IMR-90 (cell line): ENCODE results near the gene KCNJ6. TPM values are rescaled to one million over a fixed set of nuclear protein-coding genes. Genes with fewer than 3 reads are reported as not detected.

Experiments used
- ATAC-seq: fragments of 200-7000 bp; cut with Tn5 transposase; 2 replicates; pipeline ENCODE4 v1.9.1; 2020; ENCODE audit warnings: low read depth, mild to moderate bottlenecking, moderate library complexity
- BruUV-seq: library from RNA; stranded (reverse); fragments of 400-500 nt; replicated peaks from 2 replicates; lab custom pipeline; 2021; lab: Mats Ljungman, UMichigan
- CTCF ChIA-PET: fragments of 300-600 bp; formaldehyde crosslinking; extraction: SDS; loops from one replicate; lab custom pipeline; 2021; ENCODE audit warnings: antibody characterized with exemption; lab: Yijun Ruan, JAX
- POLR2A ChIA-PET: fragments of 300-600 bp; sonication (Branson Sonifier 250); formaldehyde crosslinking; loops from one replicate; lab custom pipeline; 2022; ENCODE audit warnings: antibody characterized with exemption; ENCODE audit not compliant: unreplicated experiment; lab: Charles Lee
- DNase-seq: peaks from one replicate; pipeline ENCODE4 v3.0.0; 2013
- H2AFZ ChIP-seq: replicated peaks from 2 replicates; pipeline ENCODE3; 2013; ENCODE audit warnings: low read length, mild to moderate bottlenecking; ENCODE audit not compliant: poor library complexity
- H2AK5ac ChIP-seq: 2 replicates; pipeline ENCODE4 v1.6.1; 2013; ENCODE audit warnings: low read depth, low read length, inconsistent platforms
- H2AK9ac ChIP-seq: replicated peaks from 2 replicates; pipeline ENCODE3; 2013; ENCODE audit warnings: mild to moderate bottlenecking, low read depth, low read length, moderate library complexity; ENCODE audit not compliant: poor library complexity
- H2BK120ac ChIP-seq: 2 replicates; pipeline ENCODE4 v1.6.1; 2013; ENCODE audit warnings: low read depth, low read length, inconsistent platforms
- H2BK15ac ChIP-seq: 3 replicates; pipeline ENCODE4 v1.6.1; 2013; ENCODE audit warnings: low read depth, low read length, inconsistent platforms
- H2BK20ac ChIP-seq: 2 replicates; pipeline ENCODE4 v1.6.1; 2013; ENCODE audit warnings: low read depth, mild to moderate bottlenecking, inconsistent platforms, low read length, moderate library complexity
- H2BK5ac ChIP-seq: 2 replicates; pipeline ENCODE4 v1.6.1; 2013; ENCODE audit warnings: mild to moderate bottlenecking, low read depth, low read length, inconsistent platforms; ENCODE audit not compliant: poor library complexity, severe bottlenecking
- H3K14ac ChIP-seq: replicated peaks from 2 replicates; pipeline ENCODE4 v1.6.1; 2013; ENCODE audit warnings: low read depth, low read length, inconsistent platforms
- H3K18ac ChIP-seq: 2 replicates; pipeline ENCODE4 v1.6.1; 2013; ENCODE audit warnings: low read depth, low read length, control low read depth
- H3K23ac ChIP-seq: 2 replicates; pipeline ENCODE4 v1.6.1; 2013; ENCODE audit warnings: low read depth, low read length, inconsistent platforms
- H3K27ac ChIP-seq: 2 replicates; pipeline ENCODE4 v1.5.1; 2013; ENCODE audit warnings: mild to moderate bottlenecking, control low read depth, low read length; ENCODE audit not compliant: insufficient read depth
- H3K27me3 ChIP-seq: 2 replicates; pipeline ENCODE4 v1.6.1; 2013; ENCODE audit warnings: low read length; ENCODE audit not compliant: control insufficient read depth, insufficient read depth
- H3K36me3 ChIP-seq: 2 replicates; pipeline ENCODE4 v1.6.1; 2013; ENCODE audit warnings: low read length, mixed read lengths; ENCODE audit not compliant: control insufficient read depth, insufficient read depth
- H3K4ac ChIP-seq: 2 replicates; pipeline ENCODE4 v1.6.1; 2013; ENCODE audit warnings: low read depth, low read length, inconsistent platforms
- H3K4me1 ChIP-seq: 2 replicates; pipeline ENCODE4 v1.6.1; 2013; ENCODE audit warnings: low read length, mixed read lengths; ENCODE audit not compliant: control insufficient read depth, insufficient read depth
- H3K4me2 ChIP-seq: 2 replicates; pipeline ENCODE4 v1.6.1; 2013; ENCODE audit warnings: low read depth, mild to moderate bottlenecking, control low read depth, low read length, moderate library complexity
- H3K4me3 ChIP-seq: 2 replicates; pipeline ENCODE4 v1.5.1; 2013; ENCODE audit warnings: low read depth, mild to moderate bottlenecking, control low read depth, low read length, moderate library complexity; ENCODE audit not compliant: insufficient read depth
- H3K56ac ChIP-seq: 2 replicates; pipeline ENCODE4 v1.6.1; 2013; ENCODE audit warnings: low read length, inconsistent platforms; ENCODE audit not compliant: insufficient read depth; ENCODE audit errors: extremely low read depth
- H3K79me1 ChIP-seq, 2 experiments: 2 replicates each; pipeline ENCODE4 v1.6.1; 2013; ENCODE audit warnings: low read length in 2 of 2, inconsistent platforms in 1 of 2, low read depth in 1 of 2
- H3K9ac ChIP-seq: 2 replicates; pipeline ENCODE4 v1.6.1; 2013; ENCODE audit warnings: low read depth, low read length, control low read depth
- H3K9me1 ChIP-seq: 2 replicates; pipeline ENCODE4 v1.6.1; 2013; ENCODE audit warnings: low read length, inconsistent platforms; ENCODE audit not compliant: insufficient read depth
- H3K9me3 ChIP-seq: 2 replicates; pipeline ENCODE4 v1.6.1; 2013; ENCODE audit warnings: low read length; ENCODE audit not compliant: control insufficient read depth, insufficient read depth
- H4K20me1 ChIP-seq: 2 replicates; pipeline ENCODE4 v1.6.1; 2013; ENCODE audit warnings: low read length, inconsistent platforms; ENCODE audit not compliant: insufficient read depth
- H4K5ac ChIP-seq: 2 replicates; pipeline ENCODE4 v1.6.1; 2013; ENCODE audit warnings: mild to moderate bottlenecking, low read depth, low read length, control low read depth
- H4K8ac ChIP-seq, 2 experiments: 2 replicates each; pipeline ENCODE4 v1.6.1; 2013; ENCODE audit warnings: low read depth in 2 of 2, low read length in 2 of 2, control low read depth in 1 of 2, inconsistent platforms in 1 of 2
- H4K91ac ChIP-seq: 2 replicates; pipeline ENCODE4 v1.6.1; 2013; ENCODE audit warnings: low read depth, low read length, inconsistent platforms; ENCODE audit not compliant: insufficient read depth
- BHLHE40 ChIP-seq: fragments of 150-350 bp; IDR thresholded peaks from 2 replicates; pipeline ENCODE4 v1.6.1; 2016; ENCODE audit warnings: mild to moderate bottlenecking, low read depth, low read length
- MAZ ChIP-seq: IDR thresholded peaks from 2 replicates; pipeline ENCODE4 v1.6.1; 2012; ENCODE audit warnings: low read depth, mild to moderate bottlenecking, low read length, improper control_type of control experiment, moderate library complexity, borderline replicate concordance
- WGBS, 2 experiments: methylation state at CpG; one replicate each; pipeline versions ENCODE4 v1.1.5 to v1.1.7; 2013; ENCODE audit warnings: missing lambda C conversion rate in 2 of 2; ENCODE audit not compliant: insufficient read length in 1 of 2; ENCODE audit errors: extremely low coverage in 2 of 2; 5-methylcytosine and 5-hydroxymethylcytosine counted together
- dilution Hi-C: fragments of 300-500 bp; cut with HindIII; formaldehyde crosslinking; loops from one replicate; pipeline ENCODE4 v1.14.3; 2018; ENCODE audit warnings: low sequenced_read_pairs; ENCODE audit not compliant: unreplicated experiment
- in situ Hi-C: fragments of 300-500 bp; cut with MboI; formaldehyde crosslinking; loops from 3 replicates; pipeline ENCODE4 v1.14.3; 2019; ENCODE audit warnings: low sequenced_read_pairs, inconsistent platforms, mixed read lengths
- intact Hi-C: fragments of 100-400 bp; cut with micrococcal nuclease; formaldehyde crosslinking; loops from 2 replicates; pipeline ENCODE4 v1.10.0; 2022
- polyA plus RNA-seq, 3 experiments: library from polyadenylated mRNA; depleted of rRNA; stranded (reverse); fragments of >200 nt; gene quantifications; 2 replicates each; pipeline ENCODE4 v1.2.3, GENCODE V29; 2012; ENCODE audit warnings: low replicate concordance in 1 of 3
- total RNA-seq: library from RNA; depleted of rRNA; stranded (reverse); fragments of >200 nt; gene quantifications from 2 replicates; pipeline ENCODE4 v1.2.3, GENCODE V29; 2012

KCNJ6 gene
- total and polyA plus RNA-seq, 2 of the 4 experiments (the other 2 are of a cell fraction) = under 0.01 to 0.02 TPM

DNA sequence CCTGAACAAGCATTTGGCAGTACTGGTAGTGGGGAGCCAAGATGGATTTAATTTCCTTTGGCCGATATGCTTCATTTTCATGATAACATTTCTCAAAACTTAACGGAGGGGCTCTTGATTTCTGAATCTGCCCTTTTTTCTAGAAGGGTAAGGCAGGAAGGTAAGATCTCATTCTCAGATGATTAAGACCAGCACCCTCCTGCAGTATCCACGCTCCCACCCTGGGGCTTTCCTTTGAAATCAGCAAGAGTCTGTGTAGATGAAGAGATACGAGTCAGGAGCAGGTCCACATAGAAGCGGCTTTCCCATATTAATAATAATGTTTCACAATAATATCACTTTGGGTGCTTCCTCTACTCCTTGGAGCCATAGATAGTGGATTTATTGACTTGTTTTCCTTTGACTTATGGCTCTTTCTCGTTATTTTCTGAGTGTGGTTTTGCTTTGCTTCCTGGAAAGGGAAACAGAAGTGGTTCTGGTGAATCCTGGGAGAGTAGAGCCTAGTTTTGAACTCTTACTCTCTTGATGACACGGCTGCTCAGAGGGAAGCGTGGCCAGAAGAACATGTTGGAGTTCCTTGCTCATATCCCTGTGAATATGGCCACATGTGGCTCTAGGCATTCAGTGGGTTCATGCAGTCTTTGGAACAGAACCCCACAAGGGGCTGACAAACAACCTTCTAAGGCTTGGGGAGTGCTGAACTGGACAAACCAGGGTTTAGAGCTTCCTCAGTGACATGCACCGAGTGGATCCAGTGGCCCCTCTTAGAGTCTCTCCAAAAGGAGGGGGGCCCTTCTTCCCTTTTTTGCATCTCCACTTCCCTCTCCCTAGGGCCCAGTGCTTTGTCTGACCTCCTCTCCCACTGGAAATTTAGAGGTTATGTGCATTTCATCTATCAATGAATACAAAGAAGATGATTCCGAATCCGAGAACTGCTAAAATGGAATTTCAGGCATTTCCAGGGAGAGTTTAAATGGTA, 354.0 kb downstream of the KCNJ6 start:
- no peak overlapping the region for H4K8ac ChIP-seq
- ChIA-PET CTCF (no interaction called here), POLR2A (no interaction called here)
- H2AFZ ChIP-seq = no peak overlapping the region
- no peaks in the 10 kb centered on the region for H3K27me3 ChIP-seq
- no peaks in the 10 kb centered on the region for H3K36me3 ChIP-seq
- intact Hi-C loops (loop anchor here (5.0 kb wide), 1 partner anchor 195 kb away; the partner anchor contains the start of gene DYRK1A), in situ Hi-C loops (no loop called here), dilution Hi-C loops (no loop called here)
- H3K18ac ChIP-seq = no peak overlapping the region
- no peak overlapping the region for H2BK5ac ChIP-seq
- no peak overlapping the region for H3K4me2 ChIP-seq
- no peak overlapping the region for H2AK9ac ChIP-seq
- H3K9me1 ChIP-seq = peaks cover 12% of the 10 kb centered on the region
- no peak overlapping the region for H3K4me3 ChIP-seq
- 80% methylated on average over 3 of the region's 11 CpGs; no CpG with 5 or more reads in 1 of the 2 experiments for WGBS, 2 experiments
- no peak overlapping the region for H3K23ac ChIP-seq
- no peak overlapping the region for H3K14ac ChIP-seq
- no peak overlapping the region for H3K9ac ChIP-seq
- DNase-seq = no peak
- TF ChIP-seq BHLHE40 = no peak
- no peak for TF ChIP-seq MAZ
- H3K4ac ChIP-seq = no peak overlapping the region
- H3K79me1 ChIP-seq = peaks cover 0 to 12% of the 10 kb centered on the region in 2 experiments; a peak in 3 of 4 replicates
- no peak overlapping the region for H3K27ac ChIP-seq
- no peak overlapping the region for H3K56ac ChIP-seq
- no peak overlapping the region for H2BK120ac ChIP-seq
- peaks cover 3% of the 10 kb centered on the region; the same call in 1 of the 2 replicates for H4K20me1 ChIP-seq
- no peak overlapping the region for H4K91ac ChIP-seq
- no peak for ATAC-seq
- no peaks in the 10 kb centered on the region; the same call in 1 of the 2 replicates for H3K9me3 ChIP-seq
- no peak overlapping the region for H4K5ac ChIP-seq
- no peak overlapping the region for H2BK20ac ChIP-seq
- BruUV-seq = no TSS peak
- H2BK15ac ChIP-seq = no peak overlapping the region
- H2AK5ac ChIP-seq = no peak overlapping the region
- peaks cover 9% of the 10 kb centered on the region for H3K4me1 ChIP-seq
